AG10803 (cell line): Measurements from ENCODE around the gene DISP2.

Experiments used
- DNase-seq: peaks from one replicate; pipeline ENCODE4 v3.0.0; 2010; ENCODE audit warnings: low read depth
- H3K4me3 ChIP-seq: 2 replicates; pipeline ENCODE4 v1.5.1; 2011; ENCODE audit warnings: mild to moderate bottlenecking, low read length, control low read depth
- CTCF ChIP-seq: conservative IDR thresholded peaks from 2 replicates; pipeline ENCODE4 v1.5.1; 2011; ENCODE audit warnings: mild to moderate bottlenecking, low read length, control low read depth, inconsistent platforms

Gene DISP2

GRCh38 chr15:40328176-40328575 lies 29.8 kb upstream of the DISP2 start:
- no peak overlapping the region for H3K4me3 ChIP-seq
- no peak for TF ChIP-seq CTCF

GRCh38 chr15:40328751-40329150 lies 29.3 kb upstream of the DISP2 start:
- no peak for TF ChIP-seq CTCF
- H3K4me3 ChIP-seq = no peak overlapping the region
- no peak for DNase-seq

More at GRCh38 chr15:40328176-40328575, 29.8 kb upstream of the DISP2 start:
- peak; percentile 81 for DNase-seq

GRCh38 chr15:40329804-40330203 lies 28.2 kb upstream of the DISP2 start:
- no peak for DNase-seq
- no peak for TF ChIP-seq CTCF
- H3K4me3 ChIP-seq = no peak overlapping the region

- no peak overlapping the region for H3K4me3 ChIP-seq
- no peak for TF ChIP-seq CTCF
- DNase-seq = peak; percentile 82
These were observed 27.6 kb upstream of the DISP2 start for GRCh38 chr15:40330368-40330836.

GRCh38 chr15:40331026-40331425 lies 27.0 kb upstream of the DISP2 start:
- no peak overlapping the region for H3K4me3 ChIP-seq
- no peak for TF ChIP-seq CTCF
- DNase-seq = no peak

GRCh38 chr15:40331637-40332036 lies 26.4 kb upstream of the DISP2 start:
- TF ChIP-seq CTCF = no peak
- DNase-seq = no peak

GRCh38 chr15:40332113-40332781 lies 25.8 kb upstream of the DISP2 start:
- no peak for TF ChIP-seq CTCF
- H3K4me3 ChIP-seq = no peak overlapping the region
- DNase-seq = no peak

More at GRCh38 chr15:40331637-40332036, 26.4 kb upstream of the DISP2 start:
- H3K4me3 ChIP-seq = no peak overlapping the region
